Measurements from ENCODE around the gene TSPAN3. TPM values are rescaled to one million over a fixed set of nuclear protein-coding genes. Genes with fewer than 3 reads are reported as not detected.

Gene TSPAN3
- total and polyA plus RNA-seq, 10 of the 15 experiments (the other 5 are each of a cell fraction or from before 2014, with no cell fraction given), result 18.9 to 114 (median 57.2) TPM

GRCh38 chr15:77060546-77060945, 10.4 kb downstream of the TSPAN3 start:
- H3K4me1 ChIP-seq (ENCODE audit: control insufficient read depth, insufficient read depth, low read length), result peaks cover 12% of the 10 kb centered on the region
- H3K79me2 ChIP-seq (ENCODE audit: control insufficient read depth, insufficient read depth, low read length), result peaks cover 28% of the 10 kb centered on the region
- intact Hi-C loops (cut with micrococcal nuclease; ENCODE audit: unreplicated experiment) (no loop called here), in situ Hi-C loops (cut with MboI) (no loop called here)
- DNase-seq (ENCODE audit: low read depth, low spot score), result no peak
- no peaks in the 10 kb centered on the region for H3K36me3 ChIP-seq (ENCODE audit: control insufficient read depth in 2 of 2, insufficient read depth in 2 of 2, low read length in 1 of 2)
- peak overlapping the region; percentile 50 for H3K4me3 ChIP-seq
- POLR2A ChIA-PET, result no interaction called here
- H3K9me3 ChIP-seq (replicated peaks; ENCODE audit: control insufficient read depth, insufficient read depth, low read length), result no peaks in the 10 kb centered on the region
- TF ChIP-seq ESRRA (IDR thresholded peaks at IDR 0.05; ENCODE audit: low read length) (no peak), CEBPB (IDR thresholded peaks at IDR 0.05; ENCODE audit: borderline replicate concordance in 1 of 2, low read depth in 2 of 2, low read length in 2 of 2) (no peak), CHD2 (IDR thresholded peaks at IDR 0.05; ENCODE audit: borderline replicate concordance, low read depth, low read length) (no peak), TARDBP (IDR thresholded peaks at IDR 0.05; ENCODE audit: borderline replicate concordance) (no peak)
- RAD21 ChIA-PET (ENCODE audit: unreplicated experiment), result interaction anchor here (0.9 to 1.8 kb wide), 5 partner anchors 27 to 483 kb away, joined by 3 to 5 read pairs (median 4); no protein-coding TSS in a partner anchor
- ATAC-seq, result no peak
- no peak for FAIRE-seq
- BruUV-seq (replicated peaks), result no TSS peak
- H3K27me3 ChIP-seq (replicated peaks in 1 of 2; ENCODE audit: control insufficient read depth in 2 of 2, insufficient read depth in 2 of 2, low read length in 1 of 2), result no peaks in the 10 kb centered on the region
- no peak overlapping the region for H2AFZ ChIP-seq (ENCODE audit: control insufficient read depth, low read depth, low read length)
- CTCF ChIA-PET, result interaction anchor here (0.8 to 3.6 kb wide), 7 partner anchors 8 to 483 kb away, joined by 3 to 13 read pairs (median 7); no protein-coding TSS in a partner anchor
- peak overlapping the region; percentile 83 for H3K4me2 ChIP-seq (ENCODE audit: control insufficient read depth, insufficient read depth)
- no peak overlapping the region for H3K9ac ChIP-seq (ENCODE audit: control insufficient read depth, insufficient read depth, low read length)
- SMC1A ChIA-PET (ENCODE audit: uncharacterized antibody, unreplicated experiment), result interaction anchor here (0.8 to 2.8 kb wide), 7 partner anchors 10 to 87 kb away, joined by 3 to 22 read pairs (median 4); no protein-coding TSS in a partner anchor
- peak overlapping the region; percentile 55 for H3K27ac ChIP-seq (ENCODE audit: control insufficient read depth, insufficient read depth)
- H4K20me1 ChIP-seq (ENCODE audit: control insufficient read depth, insufficient read depth), result no peaks in the 10 kb centered on the region

GRCh38 chr15:77059786-77060361, 11.0 kb downstream of the TSPAN3 start:
- Histone ChIP-seq H3K27ac (ENCODE audit: control insufficient read depth, insufficient read depth) (peak overlapping the region; percentile 55), H3K4me1 (ENCODE audit: control insufficient read depth, insufficient read depth, low read length) (peaks cover 12% of the 10 kb centered on the region), H3K4me3 (peak overlapping the region; percentile 50), H3K27me3 (replicated peaks in 1 of 2; ENCODE audit: control insufficient read depth in 2 of 2, insufficient read depth in 2 of 2, low read length in 1 of 2) (no peaks in the 10 kb centered on the region), H2AFZ (ENCODE audit: control insufficient read depth, low read depth, low read length) (peak overlapping the region; percentile 34), H4K20me1 (ENCODE audit: control insufficient read depth, insufficient read depth) (no peaks in the 10 kb centered on the region), H3K9me3 (replicated peaks; ENCODE audit: control insufficient read depth, insufficient read depth, low read length) (no peaks in the 10 kb centered on the region), H3K9ac (ENCODE audit: control insufficient read depth, insufficient read depth, low read length) (no peak overlapping the region), H3K36me3 (ENCODE audit: control insufficient read depth in 2 of 2, insufficient read depth in 2 of 2, low read length in 1 of 2) (no peaks in the 10 kb centered on the region), H3K4me2 (ENCODE audit: control insufficient read depth, insufficient read depth) (peak overlapping the region; percentile 83), H3K79me2 (ENCODE audit: control insufficient read depth, insufficient read depth, low read length) (peaks cover 28% of the 10 kb centered on the region)
- WGBS (ENCODE audit: insufficient coverage, insufficient replicate concordance, low lambda C conversion rate, missing lambda C conversion rate), result 2% methylated on average over 2 of the region's 2 CpGs
- RAD21 ChIA-PET (ENCODE audit: unreplicated experiment), result interaction anchor here (0.9 to 1.8 kb wide), 5 partner anchors 26 to 483 kb away, joined by 3 to 5 read pairs (median 4); no protein-coding TSS in a partner anchor
- peak; percentile 83 for ATAC-seq
- intact Hi-C loops (cut with micrococcal nuclease; ENCODE audit: unreplicated experiment) (no loop called here), in situ Hi-C loops (cut with MboI) (no loop called here)
- FAIRE-seq, result peak; percentile 57
- no peak for TF ChIP-seq RB1 (IDR thresholded peaks at IDR 0.05; ENCODE audit: borderline replicate concordance)
- TF ChIP-seq YY1 (IDR thresholded peaks at IDR 0.05; ENCODE audit: low read depth, low read length), result peak; percentile 56; the same call in 1 of the 2 replicates
- 0 out of 2 replicates have a peak, but pooled peaks have one; percentile 15 for TF ChIP-seq NFIC (IDR thresholded peaks at IDR 0.05; ENCODE audit: low read depth, low read length)
- 0 out of 2 replicates have a peak, but pooled peaks have one; percentile 7 for TF ChIP-seq RUNX3 (IDR thresholded peaks at IDR 0.05; ENCODE audit: low read length)
- 0 out of 2 replicates have a peak, but pooled peaks have one; percentile 13 for TF ChIP-seq CREB1 (IDR thresholded peaks at IDR 0.05; ENCODE audit: low read depth)
- TF ChIP-seq MEF2B (IDR thresholded peaks at IDR 0.05; ENCODE audit: partially characterized antibody, poor library complexity, severe bottlenecking), result no peak
- BruUV-seq (replicated peaks), result no TSS peak
- SMC1A ChIA-PET (ENCODE audit: uncharacterized antibody, unreplicated experiment), result interaction anchor here (0.6 to 2.8 kb wide), 10 partner anchors 9 to 267 kb away, joined by 3 to 22 read pairs (median 4); no protein-coding TSS in a partner anchor
- POLR2A ChIA-PET, result interaction anchor here (1.1 kb wide), 1 partner anchor 9 kb away, joined by 4 read pairs; no protein-coding TSS in a partner anchor
- DNase-seq (ENCODE audit: low read depth, low spot score), result peak; percentile 34
- CTCF ChIA-PET, result interaction anchor here (0.8 to 3.6 kb wide), 9 partner anchors 8 to 484 kb away, joined by 3 to 13 read pairs (median 4); no protein-coding TSS in a partner anchor
